Activated CD8-positive, alpha-beta memory T cell treated with anti-CD3 and anti-CD28 coated beads, Interleukin-2, amount 50 U/mL, for 48 hours (primary cell): ENCODE results near the gene RUVBL1.
"Not testable (repeated sequence)": the region's sequence is repeated elsewhere in the genome, so short reads cannot be mapped to it uniquely, and the experiment has no call there.

ENCODE experiments used
- DNase-seq: peaks from one replicate; pipeline ENCODE4 v3.0.0-alpha.2; 2020

Gene RUVBL1

DNA sequence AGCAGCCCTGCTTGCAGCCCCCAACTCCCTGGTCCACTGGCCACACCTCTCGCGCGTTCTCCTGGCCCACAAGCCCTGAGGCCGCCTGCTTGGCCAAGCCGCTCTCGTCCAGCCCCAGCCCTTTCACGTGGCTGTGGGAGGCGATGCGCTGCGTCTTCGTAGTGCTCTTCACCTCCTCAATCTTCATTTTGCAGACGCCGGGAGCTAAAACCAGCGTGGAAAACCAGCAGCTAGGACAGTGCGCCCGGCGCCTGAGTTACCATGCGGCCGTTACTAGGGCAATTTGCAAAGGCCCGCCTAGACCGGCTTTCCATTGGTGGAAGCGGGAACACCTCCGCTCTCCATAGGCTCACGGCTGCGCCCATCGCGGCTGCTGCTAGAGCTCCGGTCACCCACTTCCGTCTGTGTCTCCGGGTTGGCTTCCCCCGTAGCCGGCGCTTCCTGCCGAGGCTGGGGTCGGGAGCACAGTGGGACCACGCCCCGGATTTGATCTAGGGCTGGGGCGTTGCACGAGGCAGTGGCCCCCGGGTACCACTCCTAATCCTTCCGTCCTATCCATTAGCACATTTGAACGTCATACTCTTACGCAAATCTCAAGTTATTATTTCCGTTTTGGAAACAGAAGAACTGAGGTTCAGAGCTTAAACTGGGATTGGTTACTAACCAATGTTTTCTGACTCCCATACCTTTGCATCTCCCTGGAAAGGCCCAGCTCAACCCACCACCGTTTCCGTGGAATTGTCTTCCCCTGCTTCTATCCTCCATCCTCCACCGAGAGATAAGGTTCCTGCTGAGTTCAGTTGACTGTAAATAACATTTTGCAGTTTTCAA, at the start of gene RUVBL1:
Gene RUVBL1 (minus strand): TSS at position 275 of the 831 bp plus-strand sequence. CDS start 88 bp downstream, at position 187.
- DNase-seq: peak; percentile 97

DNA sequence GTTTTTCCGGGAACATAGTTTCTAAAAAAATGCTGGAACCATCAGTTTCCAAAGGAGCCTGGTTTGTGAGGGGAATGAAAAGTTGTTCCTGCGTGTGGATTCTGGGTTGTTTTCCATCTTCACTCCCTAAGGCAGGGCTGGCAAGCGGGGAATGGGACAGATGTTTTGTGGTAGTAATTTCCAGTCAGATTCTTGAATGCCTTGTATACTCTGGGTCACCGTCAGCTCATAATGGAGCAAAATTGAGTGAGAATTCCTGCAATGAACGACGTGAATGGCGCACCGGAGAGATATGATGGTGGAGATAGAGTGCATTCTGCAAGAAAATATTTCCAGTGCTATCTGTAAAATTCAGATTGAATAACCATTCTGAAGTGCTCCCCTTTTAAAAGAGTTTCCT, 49.6 kb upstream of the RUVBL1 start:
- DNase-seq: no peak

GRCh38 chr3:128170866-128171516, 47.4 kb upstream of the RUVBL1 start:
- no peak for DNase-seq

GRCh38 chr3:128168836-128169235, 45.2 kb upstream of the RUVBL1 start:
- DNase-seq: no peak

DNA sequence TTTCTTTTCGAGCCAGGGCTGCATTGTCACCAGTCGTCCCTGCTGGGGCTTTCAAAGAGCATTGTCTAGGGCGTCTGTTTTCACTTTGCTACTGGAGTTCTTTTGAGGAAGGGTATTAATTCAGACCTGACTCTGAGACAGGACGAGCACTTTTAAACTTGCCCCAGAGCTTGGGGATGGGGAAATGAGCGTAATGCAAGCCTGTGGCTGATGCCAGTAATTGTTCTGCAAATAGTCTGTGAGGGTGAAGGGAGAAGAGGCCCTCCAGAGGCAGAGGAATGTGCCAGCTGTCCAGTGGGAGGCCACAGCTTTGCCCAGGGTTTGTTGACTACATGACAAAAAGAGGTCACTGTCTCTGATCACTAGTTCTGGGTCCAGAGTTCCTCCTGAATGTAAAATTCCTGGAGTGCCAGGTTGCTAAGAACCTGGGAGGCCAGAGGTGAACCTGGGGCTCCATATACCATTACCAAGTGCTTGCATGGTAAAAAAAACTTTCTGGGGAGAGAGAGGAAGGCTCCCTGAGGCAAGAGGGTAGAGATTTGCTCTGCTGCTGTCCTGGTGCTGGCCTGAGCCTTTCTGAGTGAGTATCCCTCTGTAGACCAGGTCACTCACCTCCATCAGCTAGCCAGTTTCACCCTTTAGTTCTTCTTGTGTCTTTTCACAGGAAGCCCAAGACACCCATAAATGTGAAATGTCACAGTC, 44.5 kb upstream of the RUVBL1 start:
- no peak for DNase-seq

DNA sequence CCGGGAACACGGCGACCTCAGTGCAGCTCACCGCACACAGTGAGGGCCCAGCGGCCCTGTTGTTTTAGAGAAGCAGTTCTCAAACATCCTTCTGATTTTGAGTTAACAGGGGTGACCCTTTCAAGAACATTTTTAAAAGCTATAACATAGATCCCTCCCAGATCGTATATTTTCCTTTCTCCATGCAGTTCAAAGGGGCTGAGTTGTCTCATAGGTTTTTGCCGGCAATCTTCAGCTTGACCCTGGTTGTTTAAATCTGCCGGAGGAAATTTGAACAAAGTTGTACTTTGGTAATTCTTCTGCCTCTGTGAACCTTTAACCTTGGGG, 44.0 kb upstream of the RUVBL1 start:
- no peak for DNase-seq

- no peak for DNase-seq
Measured at GRCh38 chr3:128166971-128167453, 43.4 kb upstream of the RUVBL1 start.

GRCh38 chr3:128163432-128163831, 39.8 kb upstream of the RUVBL1 start:
- no peak for DNase-seq

DNA sequence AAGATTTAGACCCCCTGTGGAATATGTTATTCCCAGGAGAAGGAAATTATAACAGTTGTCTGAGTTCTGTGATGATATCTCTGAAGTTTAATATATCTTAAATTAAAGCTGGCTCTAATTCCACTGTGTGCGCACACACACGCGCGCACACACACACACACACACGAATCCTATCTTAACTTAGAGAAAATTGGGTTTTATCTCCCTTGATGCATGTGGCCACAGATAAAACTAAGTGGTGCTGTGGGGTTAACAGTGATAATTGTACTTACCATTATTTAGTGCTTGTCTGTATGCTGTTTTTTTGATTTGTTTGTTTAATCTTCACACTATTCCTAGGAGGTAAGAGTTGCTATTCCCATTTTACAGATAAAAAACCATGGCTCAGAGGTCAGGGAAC, 37.0 kb upstream of the RUVBL1 start:
- DNase-seq: no peak

GRCh38 chr3:128155616-128156360, 32.2 kb upstream of the RUVBL1 start:
- no peak for DNase-seq

GRCh38 chr3:128154354-128154753, 30.7 kb upstream of the RUVBL1 start:
- DNase-seq: not testable (repeated sequence)

- DNase-seq: peak; percentile 97
Measured at GRCh38 chr3:128153156-128154041, 29.8 kb upstream of the RUVBL1 start, which contains the start of gene EEFSEC. EEFSEC (plus strand) TSS chr3:128153481; CDS start chr3:128153508, 27 bp downstream.

GRCh38 chr3:128152419-128153155, 29.0 kb upstream of the RUVBL1 start:
- DNase-seq: no peak

DNA sequence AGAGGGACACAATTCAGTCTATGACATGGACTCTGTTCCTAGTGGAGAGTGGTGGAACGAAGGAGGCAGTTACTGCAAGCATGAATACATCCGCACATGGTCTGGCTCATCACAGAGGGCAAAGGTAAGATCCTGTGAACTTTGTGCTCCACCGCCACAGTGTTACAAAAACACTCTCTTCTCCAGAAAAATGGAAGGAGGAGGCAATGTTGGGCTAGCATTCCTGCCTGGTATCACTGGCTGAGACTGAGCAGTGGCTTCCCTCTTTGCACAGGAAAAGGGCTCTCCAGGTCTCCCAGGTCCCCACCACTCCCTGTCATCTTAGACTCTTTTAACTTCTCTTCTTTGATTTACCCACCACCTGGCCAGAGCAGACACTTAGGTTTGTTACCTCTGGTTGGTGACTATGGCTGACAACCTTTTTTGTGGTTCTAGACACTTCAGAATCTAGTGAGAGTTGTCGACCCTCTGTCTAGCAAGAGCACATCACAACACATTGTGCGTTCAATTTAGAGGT, 28.2 kb upstream of the RUVBL1 start:
- no peak for DNase-seq

- DNase-seq: no peak
Measured at GRCh38 chr3:128149650-128150049, 26.0 kb upstream of the RUVBL1 start.

- DNase-seq: no peak
Measured at GRCh38 chr3:128146201-128146600, 22.6 kb upstream of the RUVBL1 start.

DNA sequence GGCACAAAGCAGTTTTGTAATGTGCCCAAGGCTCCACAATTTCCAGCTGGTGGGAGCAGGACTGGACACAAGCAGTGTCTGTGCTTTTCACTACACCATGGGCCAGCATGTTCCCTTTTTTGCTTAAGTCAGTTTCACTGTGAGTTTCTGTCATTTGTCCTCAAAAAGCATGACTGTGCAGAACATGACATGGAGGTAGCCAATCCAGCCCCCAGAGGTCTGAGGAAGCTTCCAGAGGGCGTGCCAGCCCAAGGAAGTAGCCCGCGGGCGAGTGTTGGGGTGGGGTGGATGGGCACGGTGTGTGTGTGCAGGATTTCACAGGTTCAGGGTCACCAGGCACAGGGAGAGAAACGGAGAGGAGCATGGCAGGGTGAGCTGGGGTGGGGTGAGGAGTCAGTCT, 21.7 kb upstream of the RUVBL1 start:
- DNase-seq: no peak

GRCh38 chr3:128144512-128145187, 21.0 kb upstream of the RUVBL1 start:
- DNase-seq: no peak

GRCh38 chr3:128143496-128143895, 19.9 kb upstream of the RUVBL1 start:
- no peak for DNase-seq

DNA sequence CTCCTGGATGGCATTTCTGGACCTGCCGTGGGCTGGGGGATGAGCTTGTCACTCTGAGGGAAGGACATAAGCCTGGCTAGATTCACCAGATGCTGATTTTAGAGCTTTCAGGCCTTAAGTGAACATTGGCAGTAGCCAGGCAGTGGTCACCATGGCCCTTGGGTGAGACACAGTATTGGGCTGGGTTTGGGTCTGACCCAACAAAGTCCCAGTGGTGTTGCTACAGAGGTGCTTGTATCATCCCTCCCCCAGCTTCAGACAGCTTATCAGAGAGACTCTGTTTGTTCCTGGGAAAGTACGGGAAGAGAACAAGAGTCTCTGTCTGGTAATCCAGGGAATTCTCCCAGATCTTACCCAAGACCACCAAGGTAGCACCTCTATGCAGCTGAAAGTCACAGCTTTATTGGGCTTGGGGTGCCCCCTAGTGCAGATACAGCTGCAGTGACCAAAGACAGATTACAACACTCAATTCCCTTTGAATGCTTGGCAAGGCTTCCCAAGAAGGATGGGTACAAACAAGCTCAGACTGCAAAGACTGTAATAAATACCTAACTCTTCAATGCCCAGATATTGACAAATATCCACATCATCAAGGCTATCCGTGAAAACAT, 9.8 kb upstream of the RUVBL1 start:
- DNase-seq: no peak
